Stimulated activated CD4-positive, alpha-beta T cell treated with anti-CD3 and anti-CD28 coated beads, TNF-alpha, amount 100 ng/mL, for 24 hours (primary cell): ENCODE data around the gene MANBA.

Experiments used
- DNase-seq, 3 experiments: peaks; one replicate each; pipeline ENCODE4 v3.0.0-alpha.2; 2020; ENCODE audit warnings: low read depth in 3 of 3

The MANBA gene

DNA sequence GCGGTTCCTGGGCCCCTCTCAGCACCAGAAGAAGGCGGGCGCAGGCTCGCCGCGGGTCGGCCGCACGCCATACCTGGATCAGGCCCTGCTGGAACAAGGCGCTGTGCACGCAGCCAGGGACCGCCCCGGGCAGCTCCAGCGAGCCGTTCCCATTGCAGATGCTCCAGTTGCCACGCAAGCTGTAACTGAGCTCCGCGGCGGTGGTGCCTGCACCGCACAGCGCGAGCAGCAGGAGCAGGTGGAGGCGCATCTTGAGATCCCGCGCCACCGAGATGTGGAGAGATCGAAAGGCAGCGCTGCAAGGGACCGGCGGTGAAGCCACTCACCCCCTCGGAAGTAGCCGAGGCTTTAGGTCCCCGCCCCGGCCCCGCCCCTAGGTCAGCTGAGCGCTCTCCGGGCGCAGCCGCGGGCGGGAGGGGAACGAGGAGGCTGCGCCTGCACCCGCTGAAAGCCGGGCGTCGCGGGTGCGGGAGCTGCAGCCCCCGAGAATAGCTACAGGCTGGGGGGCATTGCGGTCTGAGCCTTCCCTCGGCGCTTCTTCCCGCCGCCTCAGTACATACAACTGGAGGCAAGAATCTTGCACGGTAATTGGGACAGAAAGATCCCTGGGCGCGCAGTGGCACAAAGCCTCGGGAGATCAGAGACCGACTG is at the start of gene MANBA:
Gene MANBA, minus strand, starts transcription at position 324 of the 651 bp plus-strand sequence. Its CDS starts 74 bp downstream, at position 250.
- DNase-seq: peak; percentile 64 to 87 (median 67)

DNA sequence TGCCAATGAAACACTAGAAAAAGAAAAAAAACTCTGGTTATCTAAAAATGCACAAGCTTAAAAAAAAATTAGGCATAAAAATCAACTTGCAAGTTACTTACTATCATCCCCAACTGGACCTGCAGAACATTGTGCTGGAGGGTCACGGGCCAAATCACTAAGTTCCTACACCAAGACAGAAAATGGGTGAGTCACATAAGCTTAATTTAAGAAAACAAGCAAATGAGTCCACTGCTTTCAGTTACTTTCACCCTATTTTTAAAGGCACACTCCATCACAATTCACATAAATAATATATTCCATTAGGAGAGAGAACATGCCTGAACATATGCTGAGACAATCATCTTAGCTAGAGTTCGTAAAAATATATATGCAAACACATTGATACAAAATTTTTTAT is 48.9 kb upstream of the MANBA start:
- no peak for DNase-seq

DNA sequence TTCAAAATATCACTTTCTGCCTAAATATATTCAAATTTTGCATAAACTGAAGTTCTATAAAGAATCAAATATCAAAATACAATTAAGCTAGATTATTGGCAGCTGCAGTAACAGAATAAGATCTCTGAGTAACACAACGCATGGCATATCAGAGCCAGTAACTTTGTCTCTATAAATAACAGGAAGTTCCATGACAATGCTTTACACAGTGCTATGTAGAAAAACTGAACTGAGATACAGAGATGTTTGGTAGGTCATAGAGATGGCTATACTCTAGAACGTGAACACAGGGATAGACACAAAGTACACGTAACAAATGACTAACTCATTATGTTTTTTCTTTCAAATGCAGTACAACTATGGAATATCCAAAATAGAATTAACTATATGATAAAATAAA is 48.4 kb upstream of the MANBA start:
- no peak for DNase-seq

DNA sequence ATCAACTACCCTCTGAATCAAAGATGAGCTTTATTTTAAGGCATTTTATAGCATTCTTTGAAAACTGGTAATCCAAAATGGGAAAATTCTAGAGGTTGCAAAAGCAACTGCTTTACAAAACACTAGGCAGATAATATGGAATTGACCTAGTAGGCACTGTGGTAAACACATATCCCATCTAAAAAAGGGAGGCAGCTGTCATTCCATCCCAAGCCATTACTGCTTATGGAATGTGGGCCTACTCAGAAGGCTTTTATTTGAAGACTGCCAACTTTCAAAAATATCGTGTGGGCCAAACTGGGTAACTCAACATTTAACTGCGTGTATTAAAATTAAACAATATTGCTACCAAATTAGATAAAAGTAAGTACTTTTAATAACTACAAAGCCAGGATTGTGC is 47.2 kb upstream of the MANBA start:
- DNase-seq: no peak

DNA sequence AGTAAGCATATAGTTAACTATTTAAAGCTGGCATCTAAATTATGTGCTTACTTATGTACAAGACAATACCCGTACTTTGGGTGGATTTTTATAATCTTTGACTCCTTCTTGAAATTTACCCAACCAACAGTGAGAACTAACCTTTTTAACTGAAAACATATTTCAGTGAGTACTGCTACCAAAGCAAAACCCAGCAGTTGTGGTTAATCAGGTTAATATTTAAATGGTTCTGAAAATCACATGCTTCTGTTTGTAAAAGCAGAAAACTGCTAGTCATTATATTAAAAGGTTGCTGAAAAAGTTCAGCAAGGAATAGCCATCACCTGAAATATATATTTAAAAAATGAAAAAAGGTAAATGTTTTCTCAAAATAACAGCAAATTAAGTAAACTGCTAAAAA is 46.6 kb upstream of the MANBA start:
- no peak for DNase-seq

DNA sequence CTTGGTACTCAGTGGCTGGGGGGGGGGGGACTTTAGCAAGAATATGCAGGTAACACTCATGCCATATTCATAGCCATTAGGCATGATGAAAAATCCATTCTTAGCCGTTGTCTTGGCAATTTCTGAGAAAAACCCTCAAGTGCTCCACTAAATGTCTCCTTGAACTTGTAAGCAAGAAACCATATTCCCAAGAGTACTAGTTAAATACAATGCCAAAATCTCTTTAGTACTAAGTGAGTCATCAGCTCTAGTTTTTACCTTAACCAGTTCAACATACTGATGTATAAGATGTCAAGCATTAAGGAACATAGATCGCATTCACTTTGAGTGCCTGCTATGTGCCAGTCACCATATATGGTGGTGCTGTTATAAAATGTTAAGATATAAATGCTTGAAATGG is 39.0 kb upstream of the MANBA start:
- no peak for DNase-seq

DNA sequence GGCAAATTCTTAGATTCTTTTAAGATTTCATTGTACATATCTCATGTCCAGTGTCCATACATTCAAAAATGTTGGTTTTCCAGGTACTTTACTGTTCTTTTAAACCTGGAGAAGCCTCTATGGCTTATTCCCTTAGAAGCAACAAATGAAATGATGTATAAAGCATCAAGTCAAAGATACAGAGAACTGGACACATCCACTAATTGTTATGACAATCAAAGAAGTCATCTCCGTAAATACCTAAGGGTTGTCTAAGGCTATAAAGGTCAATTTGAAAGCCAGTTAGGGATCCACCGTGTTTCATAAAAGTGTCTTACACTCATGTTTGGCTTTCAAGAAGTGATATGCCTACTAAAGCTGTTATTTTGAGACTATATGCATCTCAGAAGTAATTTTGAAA is 34.2 kb upstream of the MANBA start:
- no peak for DNase-seq

DNA sequence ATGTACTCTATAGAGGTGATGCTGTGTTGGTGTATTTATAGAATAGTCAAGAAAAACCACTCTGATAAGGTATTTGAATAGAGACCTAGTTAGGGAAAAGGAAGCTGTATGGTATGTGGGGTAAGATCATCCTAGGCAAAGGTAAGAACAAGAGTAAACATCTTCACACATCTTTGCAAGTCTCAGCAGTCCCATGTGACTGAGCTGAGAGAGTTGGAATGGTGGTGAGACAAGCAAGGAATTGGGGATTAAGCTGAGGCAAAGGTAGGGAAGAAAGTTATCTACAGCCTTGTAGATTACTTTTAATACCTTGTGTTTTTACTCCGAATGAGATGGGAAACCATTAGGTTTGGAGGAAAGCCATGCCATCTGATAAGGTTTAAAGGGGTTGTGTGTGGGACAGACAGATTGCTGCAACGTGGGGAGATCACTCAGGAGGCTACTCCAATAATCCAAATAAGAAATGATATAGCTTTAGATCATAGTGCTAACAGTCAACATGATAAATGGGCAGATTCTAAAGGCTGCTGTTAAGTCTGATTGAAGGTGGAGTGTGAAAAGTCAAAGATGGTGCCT is 31.7 kb upstream of the MANBA start:
- DNase-seq: no peak

DNA sequence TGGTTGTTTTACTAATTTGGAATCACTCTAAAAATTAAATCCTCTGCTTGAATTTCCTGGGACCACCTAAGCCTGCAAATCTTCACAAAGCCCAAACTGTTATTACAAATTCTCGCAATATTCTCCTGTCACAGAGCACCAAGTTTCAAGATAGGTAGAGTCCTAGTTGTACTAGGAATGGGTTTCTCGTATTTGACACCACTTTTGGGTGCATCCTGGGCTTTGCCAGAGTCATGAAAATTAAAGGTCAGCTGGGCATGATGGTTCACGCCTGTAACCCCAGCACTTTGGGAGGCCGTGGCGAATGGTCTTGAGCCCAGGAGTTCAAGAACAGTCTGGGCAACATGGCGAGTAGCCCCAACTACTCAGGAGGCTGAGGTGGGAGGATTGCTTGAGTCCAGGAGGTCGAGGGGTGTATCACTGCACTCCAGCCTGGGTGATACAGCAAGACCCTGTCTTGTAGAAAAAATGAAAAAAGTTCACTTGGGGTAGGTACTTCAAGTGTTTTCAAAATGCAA is 30.6 kb upstream of the MANBA start:
- no peak for DNase-seq

DNA sequence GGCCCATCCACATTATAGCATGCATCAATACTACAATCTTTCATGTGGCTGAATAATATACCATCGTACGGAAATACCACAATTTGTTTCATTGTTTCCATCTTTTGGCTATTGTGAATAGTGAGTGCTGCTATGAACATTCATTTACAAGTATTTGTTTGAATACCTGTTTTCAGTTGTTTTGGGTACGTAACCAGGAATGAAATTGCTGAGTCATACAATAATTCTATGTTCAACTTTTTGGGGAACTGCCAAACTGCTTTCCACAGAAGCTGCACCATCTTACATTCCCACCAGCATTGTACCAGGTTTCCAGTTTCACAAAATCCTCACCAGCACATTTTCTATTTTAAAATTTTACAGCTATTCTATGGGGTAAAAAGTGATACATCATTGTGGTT is 28.5 kb upstream of the MANBA start:
- no peak for DNase-seq

DNA sequence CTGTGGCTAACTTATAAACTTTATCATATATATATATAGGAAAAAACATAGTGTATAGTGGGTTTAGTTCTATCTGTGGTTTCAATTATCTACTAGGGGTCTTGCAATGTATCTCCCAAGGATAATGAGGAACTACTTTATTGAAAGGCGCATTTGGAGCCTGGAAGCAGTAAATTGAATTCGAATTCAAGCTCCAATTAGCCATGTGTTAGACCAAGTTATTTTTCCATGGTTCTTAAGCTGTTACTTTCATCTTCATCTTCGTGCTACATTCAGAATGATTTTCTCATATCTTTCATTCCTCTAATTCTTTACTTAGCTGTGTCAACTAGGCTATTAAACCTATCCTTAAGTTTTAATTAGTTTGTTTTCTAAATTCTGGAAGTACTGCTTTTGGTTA is 27.2 kb upstream of the MANBA start:
- no peak for DNase-seq

DNA sequence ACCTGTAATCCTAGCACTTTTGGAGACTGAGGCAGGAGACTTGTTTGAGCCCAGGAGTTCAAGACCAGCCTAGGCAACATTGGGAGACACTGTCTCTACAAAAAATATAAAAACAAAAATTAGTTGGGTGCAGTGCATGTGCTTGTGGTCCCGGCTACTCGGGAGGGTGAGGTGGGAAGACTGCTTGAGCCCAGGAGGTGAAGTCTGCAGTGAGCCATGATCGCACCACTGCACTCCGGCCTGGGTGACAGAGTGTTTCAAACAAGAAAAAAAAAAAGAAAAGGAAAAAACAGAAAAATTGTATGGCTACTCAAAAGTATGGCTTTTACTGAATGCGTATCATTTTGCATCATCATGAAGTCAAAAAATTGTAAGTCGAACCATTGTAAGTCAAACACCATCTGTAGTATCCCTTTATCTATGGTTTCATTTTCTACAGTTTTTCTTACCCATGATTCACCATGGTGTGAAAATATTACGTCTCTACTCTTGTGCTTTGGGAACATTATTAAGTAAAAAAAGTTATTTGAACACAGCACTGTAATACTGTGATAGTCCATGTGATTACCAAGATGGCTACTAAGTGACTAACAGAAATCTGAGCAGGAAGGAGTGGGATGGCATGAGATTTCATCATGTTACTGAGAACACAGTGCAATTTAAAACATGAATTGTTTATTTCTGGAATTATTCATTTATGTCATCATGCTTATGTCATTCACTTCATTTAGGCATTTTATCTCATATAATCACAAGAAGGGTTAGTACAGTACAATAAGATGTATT is 26.5 kb upstream of the MANBA start:
- no peak for DNase-seq

DNA sequence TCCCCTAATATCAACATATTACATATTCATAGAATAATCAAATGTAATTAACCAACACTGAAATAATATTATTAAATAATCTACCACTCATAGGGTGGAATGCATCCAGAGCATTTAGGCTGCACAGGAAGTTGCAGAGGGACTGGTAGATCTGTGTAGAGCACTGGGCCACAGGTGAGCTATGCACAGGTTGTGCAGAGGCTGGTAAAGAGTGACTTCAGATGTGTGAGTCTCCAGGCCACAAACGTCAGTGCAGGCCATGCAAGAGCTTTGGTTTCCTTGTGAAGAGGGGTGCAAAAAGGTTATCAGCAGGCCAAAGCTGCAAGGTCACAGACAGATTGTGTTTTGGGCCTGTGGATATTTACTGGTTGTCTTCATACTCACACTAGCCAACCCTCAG is 25.5 kb upstream of the MANBA start:
- no peak for DNase-seq

DNA sequence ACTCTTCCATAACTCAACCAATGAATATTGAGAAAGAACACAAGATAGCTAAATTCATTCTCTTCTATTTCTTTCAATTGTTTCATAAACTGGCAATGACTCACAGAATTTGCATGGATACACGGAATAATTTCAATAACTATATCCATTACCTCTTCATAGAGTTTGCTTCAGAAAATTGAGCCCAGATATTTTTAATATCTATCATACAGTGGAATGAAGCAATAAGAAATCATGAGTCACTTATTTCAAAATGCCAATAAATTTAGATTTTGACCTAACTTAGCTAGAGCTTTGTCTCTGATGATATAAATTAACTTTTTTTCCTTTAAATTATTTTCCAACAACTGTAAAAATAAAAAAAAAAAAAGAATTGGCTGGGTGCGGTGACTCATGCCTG is 22.2 kb upstream of the MANBA start:
- DNase-seq: no peak

DNA sequence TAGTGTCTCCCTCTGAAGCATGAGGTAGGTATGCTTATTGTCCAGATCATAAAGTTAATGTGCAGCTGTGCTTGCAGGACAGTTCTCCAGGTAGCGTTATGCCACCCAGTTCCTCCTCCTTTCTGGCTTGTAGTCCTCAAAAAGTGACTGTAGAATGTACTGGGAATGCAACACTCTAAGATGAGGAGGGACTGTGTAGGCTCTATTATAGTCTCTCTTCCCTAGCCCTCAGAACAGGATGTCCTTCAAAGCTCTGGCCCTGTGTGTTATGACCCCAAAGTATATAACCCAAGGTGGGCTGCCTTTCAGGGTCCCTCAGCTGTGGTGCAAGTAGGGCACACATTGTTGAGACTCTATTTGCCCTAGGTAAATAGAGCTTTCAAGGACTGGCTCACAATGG is 20.8 kb upstream of the MANBA start:
- no peak for DNase-seq

DNA sequence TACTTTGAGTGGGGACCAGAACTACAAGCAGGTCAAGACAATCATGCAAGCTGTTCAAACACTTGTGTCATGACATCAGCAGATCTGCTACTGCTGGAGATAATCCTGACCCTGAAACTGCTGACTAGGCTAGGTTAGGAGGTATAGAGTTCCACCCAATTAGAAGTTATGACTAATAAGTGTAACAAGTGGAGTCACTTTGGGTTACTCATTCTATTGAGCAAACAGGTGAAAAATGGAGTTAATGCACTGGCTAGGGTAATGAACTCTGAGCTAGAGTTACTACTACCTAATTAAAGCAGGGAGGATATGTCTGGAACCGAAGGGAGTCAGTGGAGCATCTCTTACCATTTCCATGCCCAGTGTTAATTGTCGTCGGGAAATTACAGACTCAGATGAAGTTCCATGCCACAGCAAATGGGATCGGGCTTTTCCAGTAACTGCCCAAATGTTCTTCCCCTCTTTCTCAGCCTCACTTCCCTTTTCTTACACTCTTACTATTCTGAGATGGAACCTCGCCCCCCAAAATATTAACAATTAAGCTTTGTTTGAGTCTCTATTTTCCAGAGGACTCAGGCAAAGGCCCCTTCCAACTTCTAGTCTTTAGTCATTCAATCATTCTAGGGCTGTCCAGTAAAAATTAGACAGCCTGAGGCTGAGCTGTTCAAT is 19.8 kb upstream of the MANBA start:
- DNase-seq: no peak

DNA sequence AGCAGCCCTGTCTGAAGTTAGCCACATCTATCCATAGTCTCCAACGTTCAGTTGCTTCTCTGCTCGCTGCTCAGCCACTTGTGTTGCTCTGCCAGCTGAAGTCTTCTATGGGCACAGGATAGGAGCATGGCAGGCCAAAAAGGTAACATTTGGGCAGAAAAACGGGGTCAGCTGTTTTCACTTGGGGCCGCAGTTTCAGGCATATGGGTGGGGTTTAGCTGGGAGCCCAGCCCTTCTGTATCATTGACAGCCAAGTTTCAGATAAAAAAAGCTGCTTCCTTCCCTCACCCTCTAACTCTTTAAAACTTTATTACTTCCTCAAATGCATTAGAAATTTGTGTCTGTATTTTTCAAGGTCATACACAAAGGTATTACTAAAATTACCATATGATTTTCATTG is 18.4 kb upstream of the MANBA start:
- no peak for DNase-seq

DNA sequence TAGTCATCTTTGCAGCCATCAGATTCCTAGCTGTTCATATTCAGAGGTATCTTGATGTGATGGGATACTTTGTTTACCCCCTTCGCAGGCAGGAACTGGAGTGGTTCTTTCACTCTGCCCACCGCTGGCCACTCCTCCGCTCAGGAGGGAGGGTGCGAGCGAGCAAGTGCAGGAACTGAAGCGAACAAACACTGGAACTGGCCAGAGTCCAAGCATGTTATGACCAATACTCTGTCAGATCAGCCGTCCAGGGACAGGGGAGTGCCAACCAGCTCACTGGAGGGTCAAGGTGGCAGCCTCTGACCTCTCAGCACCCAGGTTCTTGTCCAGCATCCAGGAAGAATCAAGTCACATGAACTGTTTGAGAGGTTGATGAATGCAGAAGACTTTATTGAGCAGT is 18.0 kb upstream of the MANBA start:
- no peak for DNase-seq

DNA sequence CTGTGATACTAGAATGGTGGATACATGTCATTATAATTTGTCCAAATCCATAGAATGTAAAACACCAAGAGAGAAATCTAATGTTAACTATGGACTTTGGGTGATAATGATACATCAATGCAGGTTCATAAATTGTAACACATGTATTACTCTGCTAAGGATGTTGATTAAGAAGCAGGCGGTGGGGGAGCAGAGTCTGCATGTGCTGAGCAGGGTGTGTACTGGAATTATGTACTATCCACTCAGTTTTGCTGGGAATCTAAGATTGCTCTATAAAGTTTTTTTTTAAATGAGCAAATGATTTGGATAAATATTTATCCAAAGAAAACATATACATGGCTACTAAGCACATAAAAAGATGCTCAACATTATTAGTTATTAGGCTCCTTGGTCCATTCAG is 15.0 kb upstream of the MANBA start:
- no peak for DNase-seq

DNA sequence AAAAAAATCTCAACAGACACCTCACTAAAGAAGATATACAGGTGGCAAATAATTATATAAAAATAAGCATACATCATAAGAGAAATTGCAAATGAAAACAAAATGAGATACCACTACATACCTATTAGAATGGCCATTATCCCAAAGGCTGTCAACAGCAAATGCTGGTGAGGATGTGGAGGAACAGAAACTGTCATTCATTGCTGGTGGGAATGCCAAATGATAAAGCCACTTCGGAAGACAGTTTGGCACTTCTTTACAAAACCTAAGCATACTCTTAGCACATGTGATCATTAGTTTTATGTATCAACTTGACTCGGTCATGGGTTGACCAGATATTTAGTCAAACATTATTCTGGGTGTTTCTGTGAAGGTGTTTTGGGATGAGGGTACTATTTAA is 13.5 kb upstream of the MANBA start:
- DNase-seq: no peak

DNA sequence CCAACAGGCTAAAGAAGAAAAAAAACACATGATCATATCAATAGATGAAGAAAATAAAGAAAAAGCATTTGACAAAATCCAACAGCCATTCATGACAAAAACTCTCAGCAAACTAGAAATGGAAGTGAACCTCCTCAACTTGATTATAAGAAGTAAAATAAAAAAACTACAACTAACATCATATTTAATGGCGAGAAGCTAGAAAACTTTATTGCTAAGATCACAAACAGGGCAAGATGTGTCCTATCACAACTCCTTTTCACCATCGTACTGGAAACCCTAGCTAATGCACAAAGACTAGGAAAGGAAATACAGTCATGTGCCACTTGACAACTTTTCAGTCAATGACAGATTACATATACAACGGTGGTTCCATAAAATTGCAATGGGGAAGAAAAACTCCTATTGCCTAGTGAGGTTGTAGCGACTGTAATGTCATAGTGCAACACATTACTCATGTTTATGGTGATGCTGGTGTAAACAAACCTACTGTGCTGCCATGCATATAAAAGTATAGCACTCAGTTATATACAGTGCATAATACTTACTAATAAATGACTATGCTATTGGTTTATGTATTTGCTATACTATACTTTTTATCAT is 12.1 kb upstream of the MANBA start:
- no peak for DNase-seq

DNA sequence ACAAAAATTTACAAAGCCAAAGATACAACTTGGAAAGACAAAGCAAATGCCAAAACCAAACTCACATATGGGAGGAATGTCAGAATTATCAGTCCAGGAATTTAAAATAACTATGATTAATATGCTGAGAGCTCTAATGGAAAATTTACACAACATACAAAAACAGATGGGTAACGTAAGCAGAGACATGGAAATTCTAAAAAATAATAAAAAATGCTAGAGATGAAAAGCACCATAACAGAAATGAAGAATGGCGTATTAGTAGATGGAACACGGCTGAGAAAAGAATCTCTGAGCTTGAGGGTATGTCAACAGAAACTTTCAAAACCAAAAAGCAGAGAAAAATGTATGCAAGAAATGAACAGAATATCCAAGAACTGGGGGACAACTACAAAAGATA is 4.1 kb upstream of the MANBA start:
- no peak for DNase-seq
